ENCODE measurements around the gene CEP85L.
A peak's percentile ranks its signal among the peaks of the same experiment; 100 is the strongest.

The CEP85L gene

DNA sequence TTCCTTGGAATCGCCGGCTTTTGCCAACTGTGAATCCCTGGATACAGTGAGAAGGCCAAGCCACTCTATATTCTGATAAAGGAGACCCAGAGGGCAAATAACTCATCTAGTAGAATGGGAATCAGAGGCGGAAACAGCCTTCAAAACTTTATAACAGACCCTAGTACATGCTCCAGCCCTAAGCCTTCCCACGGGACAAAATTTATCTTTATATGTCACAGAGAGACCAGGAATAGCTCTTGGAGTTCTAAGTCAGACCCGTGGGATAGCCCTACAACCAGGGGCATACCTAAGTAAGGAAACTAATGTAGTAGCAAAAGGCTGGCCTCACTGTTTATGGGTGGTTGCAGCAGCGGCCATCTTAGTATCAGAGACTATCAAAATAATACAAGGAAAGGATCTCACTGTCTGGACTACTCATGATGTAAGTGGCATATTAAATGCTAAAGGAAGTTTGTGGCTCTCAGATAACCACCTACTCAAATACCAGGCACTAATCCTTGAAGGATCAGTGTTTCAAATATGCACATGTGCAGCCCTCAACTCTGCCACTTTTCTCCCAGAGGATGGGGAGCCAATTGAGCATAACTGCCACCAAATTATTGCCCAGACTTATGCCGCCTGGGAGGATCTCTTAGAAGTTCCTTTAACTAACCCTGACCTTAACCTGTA, 29.5 kb downstream of the CEP85L start:
- DNase-seq (ENCODE audit: low read depth in 2 of 2): no peak

GRCh38 chr6:118620202-118620601, 31.2 kb downstream of the CEP85L start:
- DNase-seq (ENCODE audit: low read depth in 2 of 2): no peak

- peak; percentile 31 to 48 for DNase-seq (ENCODE audit: low read depth in 2 of 2)
These were observed 32.6 kb downstream of the CEP85L start for GRCh38 chr6:118618676-118619377.

GRCh38 chr6:118617417-118617816, 34.0 kb downstream of the CEP85L start:
- no peak for DNase-seq (ENCODE audit: low read depth in 2 of 2)

DNA sequence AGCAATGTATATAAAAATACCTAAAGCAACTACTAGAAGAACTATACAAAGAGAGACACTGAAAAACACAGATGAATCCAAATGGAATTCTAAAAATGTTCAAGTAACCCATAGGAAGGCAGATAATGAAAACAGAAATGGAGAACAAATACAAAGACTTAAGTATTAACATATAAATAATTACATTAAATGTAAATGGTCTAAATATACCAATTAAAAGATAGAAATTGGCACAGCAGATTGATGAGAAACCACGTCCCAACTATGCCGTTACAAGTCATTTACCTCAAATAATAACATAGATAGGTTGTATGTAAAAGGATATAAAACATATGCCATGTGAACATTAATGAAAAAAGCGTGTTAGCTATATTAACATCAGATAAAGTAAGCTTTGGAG, 40.1 kb downstream of the CEP85L start:
- DNase-seq (ENCODE audit: low read depth in 2 of 2): no peak

DNA sequence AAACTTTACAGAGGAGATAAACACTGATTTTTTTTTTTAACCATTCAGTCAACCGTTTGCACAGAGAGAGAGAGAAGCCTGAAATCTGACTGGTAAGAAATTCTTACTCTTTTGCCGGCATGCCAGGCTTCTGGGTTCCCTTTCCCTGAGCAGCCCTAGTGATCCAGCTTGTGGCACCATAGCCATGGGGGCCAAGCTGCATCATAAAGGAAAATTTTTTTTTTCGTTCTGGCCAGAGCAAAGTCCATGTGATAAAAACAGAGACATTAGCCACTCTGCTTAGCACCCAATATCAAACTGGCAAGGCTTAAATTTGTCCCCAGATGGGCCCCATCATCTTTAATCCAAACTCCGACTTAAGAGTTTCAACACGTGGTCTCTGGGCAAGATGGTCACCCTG, 44.5 kb downstream of the CEP85L start:
- DNase-seq (ENCODE audit: low read depth in 2 of 2): no peak

DNA sequence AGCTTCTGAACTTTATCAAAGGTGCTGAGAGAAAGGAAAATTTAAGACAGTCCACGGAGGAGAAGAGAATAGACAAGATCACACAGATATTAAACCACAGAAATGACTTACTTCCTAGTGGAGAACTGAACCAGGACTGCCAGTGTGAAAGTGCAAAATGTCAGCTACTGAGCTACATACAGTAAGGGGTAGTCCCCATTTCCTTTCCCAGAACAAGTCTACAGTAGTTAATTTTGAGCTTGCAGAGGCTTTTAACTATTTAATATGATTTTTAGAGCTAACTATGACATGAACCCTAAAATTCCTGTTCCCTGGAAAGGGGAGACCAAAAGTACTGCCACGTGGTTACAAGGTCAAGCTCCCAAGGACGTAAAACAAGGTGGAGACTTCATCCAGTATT, 45.1 kb downstream of the CEP85L start:
- DNase-seq (ENCODE audit: low read depth in 2 of 2): no peak

DNA sequence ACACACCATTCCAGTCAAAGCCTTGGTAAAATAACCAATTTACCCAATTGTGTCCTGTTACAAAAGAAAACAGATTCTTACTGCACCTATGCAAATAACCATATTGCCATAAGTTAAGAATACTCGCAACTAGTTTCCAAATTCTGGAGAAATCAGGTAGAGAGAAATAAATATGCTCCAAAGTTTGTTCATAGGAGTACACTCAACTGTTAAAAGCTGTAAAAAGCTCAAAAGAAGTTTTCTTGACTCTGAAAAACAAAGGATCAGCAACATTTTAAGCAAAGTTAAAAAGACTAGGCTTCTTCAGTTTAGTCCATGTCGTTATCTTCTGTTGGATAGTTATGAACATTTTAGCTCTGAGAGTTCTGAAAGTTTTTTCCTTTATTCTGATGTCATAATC, 48.0 kb downstream of the CEP85L start:
- DNase-seq (ENCODE audit: low read depth in 2 of 2): no peak

GRCh38 chr6:118602300-118602699, 49.1 kb downstream of the CEP85L start:
- DNase-seq (ENCODE audit: low read depth in 2 of 2): no peak

- DNase-seq (ENCODE audit: low read depth in 2 of 2): no peak
These were observed 53.1 kb downstream of the CEP85L start for GRCh38 chr6:118598324-118598723.

GRCh38 chr6:118597636-118598035, 53.8 kb downstream of the CEP85L start:
- DNase-seq (ENCODE audit: low read depth in 2 of 2): no peak

- DNase-seq (ENCODE audit: low read depth in 2 of 2): no peak
These were observed 54.5 kb downstream of the CEP85L start for GRCh38 chr6:118596774-118597320.

GRCh38 chr6:118594877-118595276, 56.5 kb downstream of the CEP85L start:
- no peak for DNase-seq (ENCODE audit: low read depth in 2 of 2)

DNA sequence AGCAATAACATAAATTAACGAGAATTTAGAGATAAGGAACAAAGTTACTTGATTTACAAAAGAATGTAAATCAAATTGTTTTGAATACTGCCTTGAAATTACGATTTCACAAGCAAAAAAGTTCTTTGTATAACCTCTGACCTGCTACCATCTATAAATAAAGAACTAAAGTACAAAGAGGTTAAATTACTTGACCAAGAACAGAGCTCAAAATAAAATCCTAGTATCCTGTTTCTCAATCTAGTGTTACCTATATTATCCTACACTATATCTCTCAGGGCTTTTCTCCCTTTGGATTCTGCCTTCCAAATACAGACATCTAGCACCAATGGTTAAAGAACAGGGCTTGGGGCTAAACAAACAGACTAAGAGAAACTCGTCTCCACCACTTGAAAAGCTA, 59.5 kb downstream of the CEP85L start:
- no peak for DNase-seq (ENCODE audit: low read depth in 2 of 2)

GRCh38 chr6:118589649-118590365, 61.6 kb downstream of the CEP85L start:
- DNase-seq (ENCODE audit: low read depth in 2 of 2): no peak

- no peak for DNase-seq (ENCODE audit: low read depth in 2 of 2)
These were observed 62.2 kb downstream of the CEP85L start for GRCh38 chr6:118589186-118589585.

- DNase-seq (ENCODE audit: low read depth in 2 of 2): no peak
These were observed 62.8 kb downstream of the CEP85L start for GRCh38 chr6:118588626-118589025.

- no peak for DNase-seq (ENCODE audit: low read depth in 2 of 2)
These were observed 64.5 kb downstream of the CEP85L start for GRCh38 chr6:118586746-118587485.

DNA sequence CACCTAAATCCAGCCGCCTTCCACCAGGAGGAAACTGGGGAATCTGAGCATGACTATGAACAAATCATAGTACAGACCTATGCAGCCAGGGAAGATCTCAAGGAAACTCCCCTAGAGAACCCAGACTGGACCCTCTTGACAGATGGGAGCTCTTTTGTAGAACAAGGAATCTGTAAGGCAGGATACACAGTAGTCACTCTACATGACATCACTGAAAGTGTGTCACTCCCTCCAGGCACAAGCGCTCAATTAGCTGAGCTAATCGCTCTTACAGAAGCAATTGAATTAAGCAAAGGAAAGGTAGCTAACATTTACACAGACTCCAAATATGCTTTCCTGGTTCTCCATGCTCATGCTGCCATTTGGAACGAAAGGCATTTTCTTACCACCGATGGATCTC, 66.5 kb downstream of the CEP85L start:
- no peak for DNase-seq (ENCODE audit: low read depth in 2 of 2)

GRCh38 chr6:118581489-118581959, 69.9 kb downstream of the CEP85L start:
- DNase-seq (ENCODE audit: low read depth in 2 of 2): no peak

- no peak for DNase-seq (ENCODE audit: low read depth in 2 of 2)
These were observed 70.6 kb downstream of the CEP85L start for GRCh38 chr6:118580585-118581419.
